SK-N-DZ (cell line): Measurements from ENCODE around the gene KCND3. TPM values are rescaled to one million over a fixed set of nuclear protein-coding genes. Genes with fewer than 3 reads are reported as not detected.

Experiments used
- DNase-seq: peaks from one replicate; pipeline ENCODE4 v3.0.0-alpha.2; 2015; ENCODE audit warnings: low spot score
- polyA plus RNA-seq, 2 experiments: library from polyadenylated mRNA; depleted of rRNA; stranded (reverse); fragments of >200 nt; gene quantifications; 2 replicates each; pipeline ENCODE4 v1.2.3, GENCODE V29; 2014

KCND3 gene
- not detected in 2 replicates for polyA plus RNA-seq (2014; cell fraction: cytosol; rRNA removed)
- polyA plus RNA-seq (2014; cell fraction: nucleus; rRNA removed): not detected in 2 replicates

DNA sequence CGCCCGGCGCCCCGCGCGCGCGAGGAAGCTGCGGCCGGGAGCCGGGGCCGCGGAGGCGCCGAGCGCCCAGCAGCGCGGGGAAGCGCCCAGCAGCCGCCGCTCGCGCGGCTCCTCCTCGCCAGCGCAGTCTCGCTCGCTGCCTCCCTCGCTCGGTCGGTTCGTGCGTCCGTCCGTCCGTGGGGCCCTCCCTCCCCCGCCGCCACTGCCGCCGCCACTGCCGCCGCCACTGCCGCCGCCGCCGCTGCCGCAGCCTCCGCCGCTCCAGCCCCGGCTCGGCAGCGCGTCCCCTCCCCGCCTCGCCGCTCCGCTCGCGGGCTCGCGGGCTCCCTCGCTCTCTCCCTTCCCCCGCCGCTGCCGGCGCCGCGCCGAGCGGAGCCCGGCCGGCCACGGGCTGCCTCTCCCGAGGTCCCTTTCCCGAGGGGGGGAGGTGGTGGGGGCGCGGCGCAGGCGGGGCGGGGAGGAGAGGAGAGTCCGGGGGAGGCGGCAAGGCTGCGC is at the start of gene KCND3:
KCND3 (minus strand) TSS at position 138 of the 495 bp plus-strand sequence.
- DNase-seq: no peak

DNA sequence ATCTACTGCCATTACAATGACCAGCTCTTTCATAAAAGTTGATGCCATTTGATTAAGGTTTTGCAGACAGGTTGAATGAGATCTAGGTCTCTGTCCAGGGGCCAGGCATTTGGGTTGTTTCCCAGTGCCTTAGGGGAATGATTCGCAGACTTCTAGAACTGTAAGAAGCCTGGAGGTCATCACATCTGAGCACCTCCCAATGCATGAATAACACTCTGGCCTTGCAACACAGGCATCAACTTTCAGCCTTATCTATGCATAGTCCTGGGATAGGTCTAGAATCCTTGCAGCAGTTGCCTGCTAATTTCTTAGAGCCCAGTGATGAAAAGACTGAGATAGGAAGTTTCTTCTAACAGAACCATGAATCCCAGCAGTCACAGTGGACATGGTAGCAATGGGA is 44.8 kb upstream of the KCND3 start:
- no peak for DNase-seq

DNA sequence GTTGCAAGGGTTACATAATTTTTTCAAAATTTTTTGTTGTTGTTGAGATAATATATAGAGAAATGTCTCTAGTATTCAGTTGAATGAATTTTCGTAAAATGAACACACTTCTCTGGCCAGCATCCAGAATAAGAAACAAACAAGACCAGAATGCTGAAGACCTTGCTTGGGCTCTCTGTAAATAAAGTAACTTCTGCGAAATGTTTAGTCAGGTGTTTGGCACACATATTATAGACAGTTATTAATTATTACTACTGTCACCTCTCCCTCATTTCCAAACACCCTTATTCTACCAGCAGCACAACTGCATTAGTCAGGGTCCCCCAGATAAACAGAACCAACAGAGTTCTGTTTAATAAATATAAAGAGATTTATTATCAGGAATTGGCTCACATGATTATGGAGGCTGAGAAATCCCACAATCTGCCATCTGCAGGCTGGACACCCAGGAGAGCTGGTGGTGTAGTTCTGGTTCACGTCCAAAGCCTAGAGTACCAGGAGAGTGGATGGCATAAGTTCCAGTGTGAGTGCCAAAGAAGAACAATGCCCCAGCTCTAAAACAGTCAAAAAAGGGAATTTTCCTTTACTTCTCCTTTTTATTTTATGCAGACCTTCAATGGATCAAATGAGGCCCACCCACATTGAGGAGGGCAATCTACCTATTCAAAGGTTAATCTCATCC is 44.1 kb upstream of the KCND3 start:
- DNase-seq: no peak

DNA sequence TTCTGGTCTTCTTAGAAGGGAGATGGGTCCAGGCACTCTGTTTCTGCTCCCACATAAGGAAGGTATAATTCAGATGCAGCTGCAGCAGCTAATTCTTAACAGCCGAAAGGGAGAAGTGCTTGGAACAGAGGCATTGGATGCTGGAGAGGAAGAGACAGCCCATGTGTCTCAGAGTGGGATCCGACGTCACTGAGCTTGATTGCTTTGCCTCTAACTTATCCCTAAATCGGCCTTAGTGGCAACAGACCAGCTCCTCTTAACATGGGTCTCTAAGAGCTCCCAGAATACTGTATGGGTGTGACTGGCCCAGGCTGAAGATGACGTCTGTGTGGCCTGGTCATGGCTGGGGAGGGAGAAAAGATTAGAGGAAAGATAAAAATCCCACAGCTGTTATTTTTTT is 40.7 kb upstream of the KCND3 start:
- DNase-seq: no peak

- no peak for DNase-seq
These were observed 38.2 kb upstream of the KCND3 start for GRCh38 chr1:112027696-112028095.

DNA sequence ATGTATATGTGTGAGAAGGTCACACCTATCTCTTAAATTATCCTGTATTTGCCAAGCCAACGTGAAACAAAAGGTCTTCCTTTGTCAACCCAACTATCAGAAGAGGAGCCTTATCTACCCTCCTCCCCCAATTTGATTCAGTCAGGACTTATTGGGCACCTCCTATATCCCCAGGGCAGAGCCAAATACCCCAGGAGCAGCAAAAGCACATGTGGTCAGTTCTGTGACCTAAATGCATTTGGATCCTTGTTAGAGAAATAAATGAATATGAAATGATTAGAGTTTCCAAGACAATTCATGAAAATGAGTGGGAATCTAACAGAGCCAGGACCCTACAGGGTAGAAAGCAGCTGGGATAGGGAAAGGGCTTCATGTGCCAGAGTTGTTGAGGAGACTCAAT is 37.0 kb upstream of the KCND3 start:
- no peak for DNase-seq

GRCh38 chr1:112026016-112026415 is 36.5 kb upstream of the KCND3 start:
- no peak for DNase-seq

- no peak for DNase-seq
These were observed 31.8 kb upstream of the KCND3 start for GRCh38 chr1:112021263-112021662.

GRCh38 chr1:112017183-112017582 is 27.7 kb upstream of the KCND3 start:
- no peak for DNase-seq

GRCh38 chr1:112012823-112013222 is 23.4 kb upstream of the KCND3 start:
- DNase-seq: no peak

- DNase-seq: no peak
These were observed 21.7 kb upstream of the KCND3 start for GRCh38 chr1:112011202-112011601.

DNA sequence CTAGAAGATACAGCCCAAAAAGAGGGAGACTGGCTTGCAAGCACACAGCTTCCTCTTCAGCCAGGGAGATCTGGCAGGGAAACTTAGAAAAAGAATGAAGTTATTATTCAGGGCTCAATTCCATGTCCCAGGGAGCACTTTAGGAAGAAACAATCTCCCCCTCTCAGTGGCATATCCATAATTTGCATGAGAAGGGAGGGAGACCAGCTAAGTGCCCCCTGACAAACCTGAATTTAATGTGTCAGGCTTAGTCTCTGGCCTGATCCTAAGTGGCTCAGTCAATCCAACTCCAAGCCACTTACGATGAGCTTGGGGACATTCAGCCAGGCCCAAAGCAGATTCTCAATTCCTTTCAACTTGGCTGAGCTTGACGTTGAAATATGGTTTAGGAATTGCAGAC is 17.7 kb upstream of the KCND3 start:
- DNase-seq: no peak

GRCh38 chr1:112006416-112007025 is 17.1 kb upstream of the KCND3 start:
- no peak for DNase-seq

DNA sequence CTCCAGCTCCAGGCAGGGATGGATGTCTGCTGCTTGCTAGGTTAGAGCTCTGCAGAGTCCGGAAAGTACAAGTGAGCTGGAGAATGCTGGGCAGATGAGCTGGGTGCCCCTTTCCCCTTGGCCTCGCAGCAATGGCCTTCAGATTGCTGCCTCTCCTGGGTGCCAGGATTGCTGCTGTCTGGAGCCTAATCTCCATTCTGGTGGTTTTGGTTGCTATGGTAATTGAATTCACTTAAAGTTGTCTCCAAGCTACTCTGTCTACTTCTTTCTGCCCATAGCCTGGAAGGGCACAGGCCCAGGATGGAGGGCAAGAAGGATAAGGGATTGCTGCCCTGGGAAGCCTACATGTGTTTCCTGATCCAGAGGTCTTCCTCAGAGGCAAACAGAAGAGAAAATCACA is 14.6 kb upstream of the KCND3 start:
- no peak for DNase-seq

DNA sequence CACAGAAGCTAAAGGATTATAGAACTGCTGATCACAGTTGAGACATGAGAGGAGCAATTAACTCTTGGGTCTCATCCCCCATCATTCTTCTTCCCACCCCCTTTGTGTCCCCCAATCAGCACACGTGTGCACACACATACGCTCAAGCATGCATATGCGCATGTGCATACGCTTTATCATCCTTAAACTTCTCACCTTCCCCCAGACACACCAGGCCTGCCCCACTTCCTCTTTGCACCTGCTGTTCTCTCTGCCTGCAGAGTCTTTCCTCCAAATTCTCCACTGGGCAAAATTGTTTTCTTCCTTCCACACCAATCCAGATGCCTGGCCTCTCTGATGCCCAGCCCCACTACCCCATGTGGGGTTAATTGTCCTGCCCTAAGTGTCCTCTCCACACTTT is 13.0 kb upstream of the KCND3 start:
- DNase-seq: no peak

- no peak for DNase-seq
These were observed 12.0 kb upstream of the KCND3 start for GRCh38 chr1:112001436-112001835.

- no peak for DNase-seq
These were observed 10.6 kb upstream of the KCND3 start for GRCh38 chr1:112000048-112000447.

GRCh38 chr1:111998332-111998731 is 8.9 kb upstream of the KCND3 start:
- DNase-seq: no peak

DNA sequence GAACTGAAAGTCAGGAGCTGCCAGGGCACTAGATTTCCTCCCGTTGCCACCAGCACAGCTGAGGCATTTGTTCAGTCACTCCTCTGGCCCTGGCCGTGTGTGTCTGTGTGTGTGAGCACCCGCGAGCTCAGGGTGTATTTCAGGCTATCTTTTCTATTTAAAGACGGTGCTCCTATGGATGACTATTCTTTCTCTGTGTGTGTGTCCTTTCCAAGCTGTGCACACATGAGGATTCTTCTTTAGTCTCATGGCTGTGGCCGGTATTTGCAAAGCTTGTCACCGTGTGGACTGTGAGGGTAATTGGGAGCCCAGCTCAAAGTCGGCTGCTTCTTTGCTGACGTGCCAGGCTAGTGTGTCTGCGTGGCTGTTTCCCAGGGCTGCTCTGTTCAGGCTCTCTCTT is 3.0 kb upstream of the KCND3 start:
- DNase-seq: no peak

DNA sequence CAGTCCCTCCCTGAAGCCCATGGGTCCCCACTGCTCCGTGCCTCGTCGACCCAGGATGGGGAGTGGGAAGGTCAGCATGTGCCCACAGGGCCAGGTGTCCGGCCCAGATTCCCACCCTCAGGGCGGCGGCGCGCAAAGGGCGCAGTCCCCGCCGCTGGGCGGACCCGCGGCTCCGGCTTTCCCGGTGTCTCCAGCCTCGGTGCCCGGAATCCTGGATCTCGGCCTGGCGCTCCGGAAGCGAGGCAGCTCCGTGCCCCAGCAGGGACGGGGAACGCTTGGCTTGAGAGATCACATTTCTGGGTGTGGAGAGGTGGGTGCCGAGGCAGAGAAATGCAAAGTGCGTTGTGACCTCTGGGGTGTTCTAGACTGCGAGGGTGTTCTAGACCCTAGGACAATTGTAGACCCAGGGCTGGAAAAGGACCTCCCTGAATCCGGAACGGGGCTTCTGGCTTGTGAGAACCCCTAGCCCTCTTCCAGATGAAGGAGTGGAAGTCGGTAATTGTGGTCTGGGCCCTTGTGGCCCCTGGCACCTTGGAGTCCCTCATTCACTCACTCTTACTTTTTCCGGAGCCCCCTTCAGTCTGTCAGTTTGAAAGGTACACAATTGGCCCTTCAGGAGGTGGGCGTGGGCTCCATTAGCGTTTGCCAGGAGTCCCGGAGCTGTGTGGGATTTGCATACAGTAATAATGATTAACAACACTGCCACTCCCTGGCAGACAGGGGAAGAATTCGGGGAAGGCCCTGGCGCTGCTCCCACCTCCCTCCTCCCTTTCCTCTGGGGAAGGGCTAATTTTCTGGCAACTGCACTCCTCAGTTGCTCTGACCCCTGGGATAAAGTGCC is 1.6 kb upstream of the KCND3 start:
- no peak for DNase-seq

GRCh38 chr1:111990026-111990877 is 784 bp upstream of the KCND3 start:
- no peak for DNase-seq
